ENCODE results near the gene GPR17.

The GPR17 gene

GRCh38 chr2:127641133-127641532 is 4.8 kb upstream of the GPR17 start:
- DNase-seq (ENCODE audit: low read depth, low spot score) = no peak

- DNase-seq (ENCODE audit: low read depth, low spot score) = no peak
Measured at GRCh38 chr2:127641846-127642507, 4.0 kb upstream of the GPR17 start.

- no peak for DNase-seq (ENCODE audit: low read depth, low spot score)
Measured at GRCh38 chr2:127642706-127643438, 3.1 kb upstream of the GPR17 start.

GRCh38 chr2:127643439-127644065 is 2.4 kb upstream of the GPR17 start:
- no peak for DNase-seq (ENCODE audit: low read depth, low spot score)

- no peak for DNase-seq (ENCODE audit: low read depth, low spot score)
Measured at GRCh38 chr2:127644066-127645025, 1.6 kb upstream of the GPR17 start.

- DNase-seq (ENCODE audit: low read depth, low spot score) = no peak
Measured at GRCh38 chr2:127645026-127645394, 943 bp upstream of the GPR17 start.

GRCh38 chr2:127646487-127647241 is 711 bp downstream of the GPR17 start:
- no peak for DNase-seq (ENCODE audit: low read depth, low spot score)

GRCh38 chr2:127647242-127648190 is 1.6 kb downstream of the GPR17 start:
- no peak for DNase-seq (ENCODE audit: low read depth, low spot score)

- DNase-seq (ENCODE audit: low read depth, low spot score) = no peak
Measured at GRCh38 chr2:127648321-127648720, 2.4 kb downstream of the GPR17 start.

- DNase-seq (ENCODE audit: low read depth, low spot score) = no peak
Measured at GRCh38 chr2:127649100-127649611, 3.2 kb downstream of the GPR17 start.

- DNase-seq (ENCODE audit: low read depth, low spot score) = peak; percentile 48
Measured at GRCh38 chr2:127649684-127650040, 3.7 kb downstream of the GPR17 start.

- no peak for DNase-seq (ENCODE audit: low read depth, low spot score)
Measured at GRCh38 chr2:127650041-127650784, 4.3 kb downstream of the GPR17 start.

GRCh38 chr2:127650785-127651380 is 4.9 kb downstream of the GPR17 start:
- no peak for DNase-seq (ENCODE audit: low read depth, low spot score)

GRCh38 chr2:127651381-127651809 is 5.4 kb downstream of the GPR17 start:
- no peak for DNase-seq (ENCODE audit: low read depth, low spot score)

GRCh38 chr2:127651971-127652550 is 6.1 kb downstream of the GPR17 start:
- DNase-seq (ENCODE audit: low read depth, low spot score) = no peak

GRCh38 chr2:127652786-127653357 is 6.9 kb downstream of the GPR17 start:
- no peak for DNase-seq (ENCODE audit: low read depth, low spot score)

GRCh38 chr2:127653421-127654083 is 7.6 kb downstream of the GPR17 start:
- no peak for DNase-seq (ENCODE audit: low read depth, low spot score)

All from iPS DF 19.7 (cell line).